Heart right ventricle (tissue), 16 donors: Measurements from ENCODE around the gene PRDM16. TPM values are rescaled to one million over a fixed set of nuclear protein-coding genes. Genes with fewer than 3 reads are reported as not detected.
A peak's percentile ranks its signal among the peaks of the same experiment; 100 is the strongest.

Experiments used
- ATAC-seq, 8 donors: fragments of 200-7000 bp; cut with Tn5 transposase; one replicate each; pipeline ENCODE4 v1.9.1; 2020; ENCODE audit warnings: mild to moderate bottlenecking in 8 of 8, moderate library complexity in 8 of 8, moderate number of reproducible peaks in 1 of 8
- DNase-seq, 2 donors: peaks; one replicate each; pipeline ENCODE4 v3.0.0-alpha.2; 2020
- H3K27ac ChIP-seq, 10 donors: fragments of 200-600 bp; sonication (generic) in 2 of 10; one replicate each; pipeline versions ENCODE4 v1.5.0 to v1.8.0; 2020 to 2022; ENCODE audit warnings: mild to moderate bottlenecking in 3 of 10
- H3K27me3 ChIP-seq, 7 donors: fragments of 200-600 bp; one replicate each; pipeline ENCODE4 v1.8.0; 2021 to 2022; ENCODE audit warnings: mild to moderate bottlenecking in 2 of 7
- H3K36me3 ChIP-seq, 9 donors: fragments of 200-600 bp; sonication (generic) in 1 of 9; one replicate each; pipeline versions ENCODE4 v1.5.0 to v1.8.0; 2020 to 2022; ENCODE audit warnings: mild to moderate bottlenecking in 2 of 9
- H3K4me1 ChIP-seq, 9 donors: fragments of 200-600 bp; sonication (generic) in 1 of 9; one replicate each; pipeline versions ENCODE4 v1.5.0 to v1.8.0; 2020 to 2022; ENCODE audit warnings: mild to moderate bottlenecking in 4 of 9
- H3K4me3 ChIP-seq, 10 donors: fragments of 200-600 bp; sonication (generic) in 2 of 10; one replicate each; pipeline versions ENCODE4 v1.5.0 to v1.8.0; 2020 to 2022; ENCODE audit warnings: mild to moderate bottlenecking in 7 of 10, moderate library complexity in 2 of 10
- H3K9me3 ChIP-seq, 11 donors: fragments of 200-600 bp in 10 of 11; sonication (generic) in 2 of 11; one replicate each; pipeline versions ENCODE4 v1.5.0 to v1.8.0; 2013 to 2022; ENCODE audit warnings: mild to moderate bottlenecking in 2 of 11, control low read depth in 1 of 11, moderate library complexity in 1 of 11
- WGBS, 2 donors: extraction: QIAGEN DNeasy Blood & Tissue Kit; methylation state at CpG; one replicate each; pipeline ENCODE4 v1.1.7; 2013; ENCODE audit warnings: inconsistent platforms in 1 of 2; 5-methylcytosine and 5-hydroxymethylcytosine counted together
- intact Hi-C, 10 donors: fragments of 100-400 bp; cut with DNase I; formaldehyde crosslinking; loops; one replicate each; pipeline versions ENCODE4 v1.11.1 to v1.14.2; 2022
- polyA plus RNA-seq, 2 donors: library from polyadenylated mRNA; stranded (reverse); fragments of 200-250 nt; gene quantifications; one replicate each; pipeline ENCODE4 v1.2.3, GENCODE V29; 2013
- total RNA-seq, 10 donors: library from RNA; stranded (reverse); fragmentation: NEBNext Ultra II Directional in 3 of 10; extraction: Animal tissue kit (Norgen Biotek cat#: 25700) in 3 of 10; gene quantifications; one replicate each; pipeline versions ENCODE4 v1.2.1 to v1.2.4, GENCODE V29; 2021 to 2023
- TF ChIP-seq, protein P1 (sequence below), 9 donors: fragments of 200-600 bp; sonication (generic) in 2 of 9; IDR thresholded peaks; one replicate each; pipeline versions ENCODE4 v1.5.0 to v1.8.0; 2021 to 2022; ENCODE audit warnings: antibody characterized with exemption in 9 of 9, mild to moderate bottlenecking in 5 of 9, moderate library complexity in 1 of 9
- donor health status: Arrhythmogenic right ventricular cardiomyopathy.
- donor health status: ischemic (EF 13 %, LVEDD 7.1; RV severe dilation, severe dysfunction).
- donor health status: healthy with polysubstance abuse.
- donor health status: DM: no; HTN: yes; CAD: no.
- donor health status: DM: no; HTN: no; CAD: no.
- donor health status: ischemic (EF 25% LVEDD 6.9; RV normal size, moderate dysfunction).
- donor health status: ischemic (EF 25% LVEDD 5.7; RV mildly dilated, moderate dysfunction).
- donor health status: healthy.
- donor health status: DM: yes; HTN: yes; CAD: no.
- donor health status: Ischemic cardiomyopathy.
- donor health status: ischemic (EF 35%, LVEDD 5.7; RV mildly dilated, moderate dysfunction).
- donor health status: nonischemic (EF 11% LVEDD 7.7; RV severe dilation, severe dysfunction).
- donor health status: DM: yes; HTN: yes; CAD: no.
- donor health status: PGD.
- donor health status: ischemic (EF 29% LVEDD 5.4; RV normal size, mild dysfunction).
- donor health status: nonischemic (EF 23%, LVEDD 6.1; RV moderate dilation, normal function).

The PRDM16 gene
- total and polyA plus RNA-seq, 12 donors: 4.1 to 25.9 (median 14.8) TPM

DNA sequence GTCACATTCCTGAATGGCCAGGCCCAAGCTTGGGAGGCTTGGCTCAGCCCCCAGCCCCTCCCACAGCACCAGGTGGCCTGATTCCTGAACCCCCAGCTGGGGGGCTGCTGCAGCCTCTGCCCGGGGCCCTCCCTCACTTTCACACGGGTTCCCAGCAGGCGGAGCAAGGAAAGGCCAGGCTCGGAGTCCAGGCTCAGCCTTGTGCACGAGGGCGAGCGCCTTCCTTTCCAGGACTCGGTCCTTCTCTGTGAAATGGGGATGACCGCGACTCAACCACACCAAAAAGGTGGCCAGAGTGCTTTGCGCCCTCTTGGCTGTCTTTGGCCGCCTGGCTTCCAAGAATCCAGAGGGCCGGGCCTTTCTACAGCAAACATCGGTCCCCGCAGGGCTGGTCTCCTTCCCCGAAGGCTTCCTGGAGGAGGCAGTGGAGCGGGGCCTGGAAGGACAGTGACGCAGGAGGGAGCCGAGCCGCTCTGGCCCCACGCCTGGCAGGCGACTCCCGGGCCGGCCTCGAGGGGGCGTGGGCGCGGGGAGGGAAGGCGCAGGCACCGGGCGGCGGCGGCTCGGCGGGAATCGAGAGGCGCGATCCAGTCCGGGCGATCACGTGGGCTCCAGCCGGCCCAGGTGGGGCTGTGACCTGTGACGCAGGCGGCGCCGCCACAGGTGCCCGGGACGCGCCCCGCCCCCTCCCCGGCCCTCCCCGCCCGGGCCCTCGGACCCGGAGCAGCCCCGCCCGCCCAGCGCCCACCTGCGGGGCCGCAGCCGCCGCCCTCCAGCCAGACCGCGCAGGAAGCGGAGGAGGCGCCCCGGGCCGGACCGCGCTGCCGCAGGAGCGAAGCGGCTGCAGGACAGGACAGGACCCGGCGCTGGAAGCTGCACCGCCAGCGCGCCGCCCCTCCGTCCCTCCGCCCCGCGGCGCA, 385.1 kb downstream of the PRDM16 start, which contains the start of gene ARHGEF16:
TSS of gene ARHGEF16 (plus strand) at position 775 of the 920 bp plus-strand sequence. CDS start 8,420 bp downstream, outside the sequence.
- peak; percentile 48 to 70 (median 63) for ATAC-seq
- intact Hi-C loops: loop anchor here in 9 of 10 donors (1.0 to 10.0 kb wide), 6 partner anchors 29 to 271 kb away; no protein-coding TSS in a partner anchor
- peak; percentile 32 to 61 for DNase-seq
- Histone ChIP-seq H3K4me1 (peaks cover 15 to 37% (median 28%) of the 10 kb centered on the region in 9 donors), H3K36me3 (no peaks in the 10 kb centered on the region), H3K9me3 (no peaks in the 10 kb centered on the region), H3K27ac (peak within 1 kb of the TSS in 4 of 10 donors; percentile 15 to 48 (median 24)), H3K27me3 (peaks cover 3 to 46% (median 25%) of the 10 kb centered on the region in 7 donors), H3K4me3 (peak within 1 kb of the TSS; percentile 32 to 65 (median 56))
- WGBS, 2 donors: 5 to 7% methylated on average over 45 to 84 of the region's 84 CpGs
- TF ChIP-seq, protein P1, sequence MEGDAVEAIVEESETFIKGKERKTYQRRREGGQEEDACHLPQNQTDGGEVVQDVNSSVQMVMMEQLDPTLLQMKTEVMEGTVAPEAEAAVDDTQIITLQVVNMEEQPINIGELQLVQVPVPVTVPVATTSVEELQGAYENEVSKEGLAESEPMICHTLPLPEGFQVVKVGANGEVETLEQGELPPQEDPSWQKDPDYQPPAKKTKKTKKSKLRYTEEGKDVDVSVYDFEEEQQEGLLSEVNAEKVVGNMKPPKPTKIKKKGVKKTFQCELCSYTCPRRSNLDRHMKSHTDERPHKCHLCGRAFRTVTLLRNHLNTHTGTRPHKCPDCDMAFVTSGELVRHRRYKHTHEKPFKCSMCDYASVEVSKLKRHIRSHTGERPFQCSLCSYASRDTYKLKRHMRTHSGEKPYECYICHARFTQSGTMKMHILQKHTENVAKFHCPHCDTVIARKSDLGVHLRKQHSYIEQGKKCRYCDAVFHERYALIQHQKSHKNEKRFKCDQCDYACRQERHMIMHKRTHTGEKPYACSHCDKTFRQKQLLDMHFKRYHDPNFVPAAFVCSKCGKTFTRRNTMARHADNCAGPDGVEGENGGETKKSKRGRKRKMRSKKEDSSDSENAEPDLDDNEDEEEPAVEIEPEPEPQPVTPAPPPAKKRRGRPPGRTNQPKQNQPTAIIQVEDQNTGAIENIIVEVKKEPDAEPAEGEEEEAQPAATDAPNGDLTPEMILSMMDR (IDR thresholded peaks at IDR 0.05): peak in 8 of 9 donors; percentile 24 to 60 (median 50)

DNA sequence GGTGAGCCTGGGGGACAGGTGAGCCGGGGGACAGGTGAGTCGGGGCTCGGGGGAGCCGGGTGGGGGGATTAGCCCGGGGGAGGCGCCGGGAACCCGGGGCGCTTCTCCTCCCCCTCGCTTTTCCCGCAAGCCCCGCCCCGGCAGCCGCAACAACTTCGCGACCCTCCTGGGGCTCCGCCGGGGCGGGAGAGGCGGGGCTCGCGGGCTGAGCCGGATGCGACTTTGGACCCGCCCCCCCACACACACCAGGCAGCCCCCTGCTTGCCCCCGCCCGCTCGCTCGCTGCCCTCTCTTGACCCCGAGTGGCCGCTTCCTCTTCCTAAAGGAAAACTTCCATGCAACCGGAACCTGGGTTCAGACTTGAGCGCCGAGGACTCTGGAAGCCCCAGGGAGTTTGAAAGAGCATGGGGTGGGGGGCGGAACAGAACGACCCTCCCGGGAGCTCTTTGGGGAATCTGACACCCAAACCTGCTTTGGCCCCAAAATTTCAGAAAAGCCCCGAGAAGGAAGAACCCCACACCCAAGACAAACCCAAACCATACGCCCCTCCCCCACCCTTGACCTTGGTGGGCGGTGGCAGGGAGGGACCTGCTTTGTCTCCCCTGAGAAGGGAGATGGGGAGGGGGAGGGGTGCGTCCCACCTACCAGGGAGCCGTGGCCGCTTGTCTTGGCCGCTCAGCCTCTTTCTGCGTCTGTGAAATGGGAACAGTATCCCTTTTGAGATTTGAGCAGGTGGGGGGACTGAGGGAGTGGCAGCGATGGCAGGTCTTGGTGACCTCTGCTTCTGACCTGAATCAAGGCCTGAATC, 386.0 kb downstream of the PRDM16 start:
- H3K4me1 ChIP-seq: peaks cover 16 to 39% (median 28%) of the 10 kb centered on the region in 9 donors
- peak overlapping the region in 4 of 10 donors; percentile 15 to 48 (median 24) for H3K27ac ChIP-seq
- WGBS, 2 donors: 11% methylated on average over 39 to 46 of the region's 46 CpGs
- ATAC-seq: peak in 5 of 8 donors; percentile 15 to 57 (median 27)
- TF ChIP-seq, protein P1 (IDR thresholded peaks at IDR 0.05): no peak
- H3K4me3 ChIP-seq: peak overlapping the region; percentile 32 to 65 (median 56)
- DNase-seq: peak; percentile 46 to 63
- intact Hi-C loops: loop anchor here in 2 of 10 donors (1.0 to 10.0 kb wide), 2 partner anchors 29 to 270 kb away; no protein-coding TSS in a partner anchor
- peaks cover 3 to 46% (median 25%) of the 10 kb centered on the region in 7 donors for H3K27me3 ChIP-seq
- H3K9me3 ChIP-seq: no peaks in the 10 kb centered on the region
- H3K36me3 ChIP-seq: no peaks in the 10 kb centered on the region

DNA sequence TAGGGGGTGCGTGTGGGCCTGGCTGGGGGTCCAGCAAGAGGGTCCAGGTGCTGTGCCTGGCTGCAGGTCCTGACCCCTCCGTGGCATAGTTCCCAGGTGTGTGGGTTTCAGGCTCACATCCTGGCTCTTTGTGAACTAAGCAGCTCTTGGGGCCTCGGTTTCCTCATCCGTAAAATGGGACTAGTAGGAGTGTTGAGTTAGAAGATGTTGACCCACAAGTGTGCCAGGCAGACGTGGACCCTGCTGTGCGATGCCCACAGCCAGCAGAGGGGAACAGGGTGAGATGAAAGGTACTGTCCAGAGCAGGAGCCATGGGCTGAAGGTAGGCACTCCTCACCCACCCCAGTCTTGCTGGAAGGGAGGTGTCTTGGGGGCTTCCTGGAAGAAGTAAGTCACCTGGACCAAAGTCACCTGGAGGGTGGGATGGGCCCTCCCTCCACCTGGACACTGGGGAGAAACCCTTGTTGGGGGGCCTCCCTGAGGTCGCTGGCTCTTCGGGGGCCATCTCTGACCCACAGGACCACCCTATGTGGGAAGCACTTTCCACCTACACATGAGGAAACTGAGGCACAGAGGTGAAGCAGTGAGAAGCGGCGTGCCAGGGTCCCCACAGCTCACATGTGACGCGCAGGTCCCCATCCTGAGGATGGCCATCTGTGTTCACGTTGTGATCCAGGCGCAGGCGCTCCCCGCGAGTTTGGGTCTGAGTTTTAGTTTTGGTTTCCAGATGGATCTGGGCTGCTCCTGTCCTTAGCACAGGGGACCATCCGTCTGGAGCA, 386.9 kb downstream of the PRDM16 start:
- H3K4me3 ChIP-seq: no peak overlapping the region
- intact Hi-C loops: loop anchor here in 1 of 10 donors (10.0 kb wide), 1 partner anchor 269 kb away; no protein-coding TSS in a partner anchor
- H3K36me3 ChIP-seq: no peaks in the 10 kb centered on the region
- peaks cover 3 to 42% (median 25%) of the 10 kb centered on the region in 7 donors for H3K27me3 ChIP-seq
- no peak for ATAC-seq
- DNase-seq: peak in 1 of 2 donors; percentile 4
- TF ChIP-seq, protein P1 (IDR thresholded peaks at IDR 0.05): no peak
- H3K9me3 ChIP-seq: no peaks in the 10 kb centered on the region
- H3K4me1 ChIP-seq: peaks cover 16 to 48% (median 30%) of the 10 kb centered on the region in 9 donors
- 89 to 91% methylated on average over 18 of the region's 18 CpGs for WGBS, 2 donors
- H3K27ac ChIP-seq: no peak overlapping the region
